Karpas-422 (cell line): Measurements from ENCODE around the gene CHST9. TPM values are rescaled to one million over a fixed set of nuclear protein-coding genes. Genes with fewer than 3 reads are reported as not detected.

Experiments used
- DNase-seq: peaks from one replicate; pipeline ENCODE4 v3.0.0-alpha.2; 2015
- H2AFZ ChIP-seq: fragments of 200-600 bp; sonication (generic); 2 replicates; pipeline ENCODE4 v1.6.1; 2014; ENCODE audit warnings: antibody characterized with exemption, low read length, mixed read lengths
- H3K27ac ChIP-seq: fragments of 200-600 bp; sonication (generic); 2 replicates; pipeline ENCODE4 v1.5.1; 2014; ENCODE audit warnings: mild to moderate bottlenecking, low read length, moderate library complexity
- H3K27me3 ChIP-seq: fragments of 200-600 bp; sonication (generic); 2 replicates; pipeline ENCODE4 v1.6.1; 2014; ENCODE audit warnings: low read length, mixed read lengths
- H3K36me3 ChIP-seq: fragments of 200-600 bp; sonication (generic); 2 replicates; pipeline ENCODE4 v1.6.1; 2014; ENCODE audit warnings: low read length, mixed read lengths; ENCODE audit not compliant: insufficient read depth
- H3K4me1 ChIP-seq: fragments of 200-600 bp; sonication (generic); 2 replicates; pipeline ENCODE4 v1.6.1; 2014; ENCODE audit warnings: mild to moderate bottlenecking, low read length, mixed read lengths
- H3K4me2 ChIP-seq: fragments of 200-600 bp; sonication (generic); 2 replicates; pipeline ENCODE4 v1.6.1; 2014; ENCODE audit warnings: low read length, low read depth, mild to moderate bottlenecking; ENCODE audit not compliant: poor library complexity, severe bottlenecking
- H3K4me3 ChIP-seq: fragments of 200-600 bp; sonication (generic); 2 replicates; pipeline ENCODE4 v1.5.1; 2014; ENCODE audit warnings: mild to moderate bottlenecking, antibody characterized with exemption, low read length, mixed read lengths
- H3K79me2 ChIP-seq: fragments of 200-600 bp; sonication (generic); 2 replicates; pipeline ENCODE4 v1.6.1; 2014; ENCODE audit warnings: mild to moderate bottlenecking, low read length, mixed read lengths
- H3K9ac ChIP-seq: fragments of 200-600 bp; sonication (generic); 2 replicates; pipeline ENCODE4 v1.6.0; 2014; ENCODE audit warnings: low read length
- H3K9me2 ChIP-seq: fragments of 200-600 bp; sonication (generic), shearing (Covaris generic); replicated peaks from 2 replicates; pipeline ENCODE4 v1.6.0; 2014; ENCODE audit warnings: mild to moderate bottlenecking, low read length, moderate library complexity; ENCODE audit not compliant: insufficient read depth
- H3K9me3 ChIP-seq: fragments of 300-700, 200-600 bp; sonication (generic); 2 replicates; pipeline ENCODE4 v1.6.1; 2014; ENCODE audit warnings: low read length, mixed read lengths
- H4K20me1 ChIP-seq: fragments of 200-600 bp; sonication (generic); 2 replicates; pipeline ENCODE4 v1.6.1; 2014; ENCODE audit warnings: mild to moderate bottlenecking, antibody characterized with exemption, low read length, low read depth; ENCODE audit not compliant: insufficient read depth
- total RNA-seq: library from RNA; depleted of rRNA; stranded (reverse); fragments of >200 nt; shearing (Covaris generic); gene quantifications from 2 replicates; pipeline ENCODE4 v1.2.3, GENCODE V29; 2014; ENCODE audit warnings: low replicate concordance

The CHST9 gene
- total RNA-seq, 1 experiment from 2014 or later = not detected

GRCh38 chr18:27223526-27224291 is 38.6 kb upstream of the CHST9 start:
- Histone ChIP-seq H4K20me1 (no peaks in the 10 kb centered on the region), H3K9ac (no peak overlapping the region), H3K27me3 (no peaks in the 10 kb centered on the region), H3K4me3 (no peak overlapping the region), H3K27ac (no peak overlapping the region), H3K9me2 (no peaks in the 10 kb centered on the region), H3K79me2 (no peaks in the 10 kb centered on the region), H3K9me3 (peaks cover 4% of the 10 kb centered on the region), H3K36me3 (no peaks in the 10 kb centered on the region), H2AFZ (no peak overlapping the region), H3K4me2 (no peak overlapping the region), H3K4me1 (no peaks in the 10 kb centered on the region)
- no peak for DNase-seq

GRCh38 chr18:27214831-27215230 is 29.7 kb upstream of the CHST9 start:
- Histone ChIP-seq H3K9me3 (peaks cover 11% of the 10 kb centered on the region), H3K9me2 (no peaks in the 10 kb centered on the region), H3K4me2 (no peak overlapping the region), H3K79me2 (no peaks in the 10 kb centered on the region), H3K9ac (no peak overlapping the region), H3K36me3 (no peaks in the 10 kb centered on the region), H3K4me1 (no peaks in the 10 kb centered on the region), H4K20me1 (no peaks in the 10 kb centered on the region), H3K4me3 (no peak overlapping the region), H3K27ac (no peak overlapping the region), H3K27me3 (no peaks in the 10 kb centered on the region), H2AFZ (no peak overlapping the region)
- DNase-seq = no peak

GRCh38 chr18:27213123-27213717 is 28.1 kb upstream of the CHST9 start:
- H3K4me1 ChIP-seq = no peaks in the 10 kb centered on the region
- no peaks in the 10 kb centered on the region for H3K79me2 ChIP-seq
- no peak overlapping the region for H3K9ac ChIP-seq

GRCh38 chr18:27211569-27211968 is 26.5 kb upstream of the CHST9 start:
- DNase-seq = no peak
- no peaks in the 10 kb centered on the region for H4K20me1 ChIP-seq

More at GRCh38 chr18:27213123-27213717, 28.1 kb upstream of the CHST9 start:
- Histone ChIP-seq H2AFZ (no peak overlapping the region), H3K27ac (no peak overlapping the region), H3K27me3 (no peaks in the 10 kb centered on the region), H3K4me2 (no peak overlapping the region), H4K20me1 (no peaks in the 10 kb centered on the region), H3K36me3 (no peaks in the 10 kb centered on the region), H3K4me3 (no peak overlapping the region), H3K9me3 (peaks cover 16% of the 10 kb centered on the region), H3K9me2 (no peaks in the 10 kb centered on the region)
- DNase-seq = no peak

GRCh38 chr18:27206411-27206810 is 21.3 kb upstream of the CHST9 start:
- no peaks in the 10 kb centered on the region for H3K9me2 ChIP-seq
- no peaks in the 10 kb centered on the region for H3K4me1 ChIP-seq
- no peak overlapping the region for H3K9ac ChIP-seq
- no peaks in the 10 kb centered on the region for H3K36me3 ChIP-seq
- DNase-seq = no peak
- no peaks in the 10 kb centered on the region for H4K20me1 ChIP-seq
- H3K79me2 ChIP-seq = no peaks in the 10 kb centered on the region
- H3K27ac ChIP-seq = no peak overlapping the region
- no peak overlapping the region for H3K4me2 ChIP-seq
- H3K9me3 ChIP-seq = peaks cover 11% of the 10 kb centered on the region
- no peak overlapping the region for H3K4me3 ChIP-seq
- H2AFZ ChIP-seq = no peak overlapping the region
- no peaks in the 10 kb centered on the region for H3K27me3 ChIP-seq

More at GRCh38 chr18:27211569-27211968, 26.5 kb upstream of the CHST9 start:
- Histone ChIP-seq H2AFZ (no peak overlapping the region), H3K27ac (no peak overlapping the region), H3K9ac (no peak overlapping the region), H3K9me3 (peaks cover 16% of the 10 kb centered on the region), H3K36me3 (no peaks in the 10 kb centered on the region), H3K27me3 (no peaks in the 10 kb centered on the region), H3K4me3 (no peak overlapping the region), H3K4me1 (no peaks in the 10 kb centered on the region), H3K4me2 (no peak overlapping the region), H3K79me2 (no peaks in the 10 kb centered on the region), H3K9me2 (no peaks in the 10 kb centered on the region)

- Histone ChIP-seq H3K4me3 (no peak overlapping the region), H3K27ac (no peak overlapping the region), H3K79me2 (no peaks in the 10 kb centered on the region), H3K9me2 (no peaks in the 10 kb centered on the region), H4K20me1 (no peaks in the 10 kb centered on the region), H3K9me3 (peaks cover 10% of the 10 kb centered on the region; the same call in 1 of the 2 replicates), H3K4me2 (no peak overlapping the region), H3K27me3 (no peaks in the 10 kb centered on the region), H3K9ac (no peak overlapping the region), H3K36me3 (no peaks in the 10 kb centered on the region), H2AFZ (no peak overlapping the region), H3K4me1 (no peaks in the 10 kb centered on the region)
- no peak for DNase-seq
Observed at GRCh38 chr18:27202741-27203140, 17.6 kb upstream of the CHST9 start.

- Histone ChIP-seq H3K36me3 (no peaks in the 10 kb centered on the region), H2AFZ (no peak overlapping the region), H4K20me1 (no peaks in the 10 kb centered on the region), H3K4me2 (no peak overlapping the region), H3K27me3 (no peaks in the 10 kb centered on the region), H3K9me3 (peaks cover 13% of the 10 kb centered on the region; the same call in 1 of the 2 replicates), H3K4me3 (no peak overlapping the region), H3K79me2 (no peaks in the 10 kb centered on the region), H3K9me2 (no peaks in the 10 kb centered on the region), H3K27ac (no peak overlapping the region), H3K9ac (no peak overlapping the region), H3K4me1 (no peaks in the 10 kb centered on the region)
- DNase-seq = no peak
Observed at GRCh38 chr18:27198036-27198435, 12.9 kb upstream of the CHST9 start.

GRCh38 chr18:27188309-27188708 is 3.2 kb upstream of the CHST9 start:
- Histone ChIP-seq H3K27ac (no peak overlapping the region), H3K4me2 (no peak overlapping the region), H3K79me2 (no peaks in the 10 kb centered on the region), H3K9me2 (no peaks in the 10 kb centered on the region), H3K4me1 (no peaks in the 10 kb centered on the region), H3K9me3 (peaks cover 3% of the 10 kb centered on the region; the same call in 1 of the 2 replicates), H4K20me1 (no peaks in the 10 kb centered on the region), H3K9ac (no peak overlapping the region), H3K36me3 (no peaks in the 10 kb centered on the region), H3K27me3 (no peaks in the 10 kb centered on the region), H3K4me3 (no peak overlapping the region), H2AFZ (no peak overlapping the region)
- DNase-seq = no peak
